ENCODE results near the gene PRR14L.
"Not testable (repeated sequence)": the region's sequence is repeated elsewhere in the genome, so short reads cannot be mapped to it uniquely, and the experiment has no call there.

Gene PRR14L

DNA sequence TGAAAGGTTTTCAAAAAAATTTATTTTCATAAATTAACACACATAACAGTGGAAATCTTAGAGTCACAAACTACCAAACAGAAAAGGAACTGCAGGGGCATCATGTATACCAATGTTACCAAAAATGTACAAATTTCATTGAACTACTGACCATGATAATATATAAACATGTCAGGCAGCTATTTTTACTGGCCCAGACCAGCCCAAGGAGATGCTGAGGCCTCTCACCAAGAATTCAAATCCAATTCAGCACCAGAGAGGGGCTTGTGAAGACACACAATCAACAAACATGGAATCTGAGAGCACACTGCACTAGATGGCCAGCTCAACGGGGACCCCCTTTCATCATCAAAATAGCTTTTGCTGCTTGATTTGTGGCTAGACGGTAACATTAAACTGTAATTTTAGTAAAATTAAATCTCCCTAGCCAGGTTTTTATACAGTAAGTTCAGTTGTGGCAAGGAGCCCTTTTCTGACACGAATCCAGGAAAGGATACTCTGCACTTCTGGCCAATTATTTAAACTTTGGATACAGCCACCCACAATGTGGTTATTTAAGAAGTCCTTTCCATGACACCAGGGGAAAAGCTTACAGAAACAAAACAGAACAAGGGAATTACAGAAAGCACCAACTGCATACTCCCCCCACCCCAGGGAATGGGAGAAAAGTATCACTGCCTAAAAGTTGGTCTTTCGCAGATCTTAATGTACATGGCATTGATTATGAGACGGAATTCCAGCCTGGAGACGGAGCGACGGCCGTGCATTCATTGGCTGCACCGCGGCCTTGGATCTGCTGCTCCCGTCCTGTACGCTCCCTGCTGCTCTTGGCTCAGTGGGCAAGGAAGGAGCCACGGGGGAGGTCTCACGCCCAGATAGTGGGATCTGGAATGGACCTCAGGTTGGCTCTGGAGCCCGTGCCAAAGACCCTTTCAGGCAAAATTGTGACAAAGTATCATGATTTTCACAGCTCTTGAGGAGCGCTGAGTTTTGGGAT, 68.3 kb downstream of the PRR14L start:
- DNase-seq = no peak

- DNase-seq = no peak
Observed at GRCh38 chr22:31680861-31681341, 69.0 kb downstream of the PRR14L start.

DNA sequence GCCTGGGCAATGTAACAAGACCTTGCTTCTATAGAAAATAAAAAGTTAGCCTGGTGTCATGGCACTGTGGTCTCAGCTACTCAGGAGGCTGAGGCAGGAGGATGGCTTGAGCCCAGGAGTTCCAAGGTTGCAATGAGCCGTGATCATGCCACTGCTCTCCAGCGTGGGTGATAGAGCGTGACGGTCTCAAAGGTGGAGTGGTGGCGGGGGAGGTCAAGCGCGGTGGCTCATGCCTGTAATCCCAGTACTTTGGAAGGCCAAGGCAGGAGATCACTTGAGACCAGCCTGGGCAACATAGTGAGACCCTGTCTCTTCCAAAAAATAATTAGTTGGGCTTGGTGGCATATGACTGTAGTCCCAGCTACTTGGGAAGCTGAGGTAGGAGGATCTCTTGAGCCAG, 71.2 kb downstream of the PRR14L start:
- DNase-seq = no peak

DNA sequence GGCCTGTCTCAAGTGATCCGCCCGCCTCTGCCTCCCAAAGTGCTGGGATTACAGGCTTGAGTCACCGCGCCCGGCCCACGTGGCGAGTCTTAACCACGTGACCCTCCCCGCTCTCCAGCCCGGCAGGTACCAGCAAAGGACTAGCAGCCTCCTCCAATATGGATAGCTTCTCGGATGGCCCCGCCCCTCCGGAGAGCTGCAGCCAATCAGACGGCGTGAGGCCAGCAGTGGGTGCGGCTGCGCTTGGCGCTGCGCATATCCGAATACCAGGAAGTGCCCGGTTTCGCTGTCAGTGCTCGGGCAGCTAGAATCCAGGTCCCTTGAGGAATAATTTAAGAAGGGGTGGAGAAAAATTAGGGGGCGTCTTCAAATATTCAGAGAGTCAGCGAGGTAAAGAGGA, 73.2 kb downstream of the PRR14L start:
- peak; percentile 70 for DNase-seq

- not testable (repeated sequence) for DNase-seq
Observed at GRCh38 chr22:31674219-31674618, 75.7 kb downstream of the PRR14L start.

- DNase-seq = not testable (repeated sequence)
Observed at GRCh38 chr22:31668849-31669248, 81.1 kb downstream of the PRR14L start.

DNA sequence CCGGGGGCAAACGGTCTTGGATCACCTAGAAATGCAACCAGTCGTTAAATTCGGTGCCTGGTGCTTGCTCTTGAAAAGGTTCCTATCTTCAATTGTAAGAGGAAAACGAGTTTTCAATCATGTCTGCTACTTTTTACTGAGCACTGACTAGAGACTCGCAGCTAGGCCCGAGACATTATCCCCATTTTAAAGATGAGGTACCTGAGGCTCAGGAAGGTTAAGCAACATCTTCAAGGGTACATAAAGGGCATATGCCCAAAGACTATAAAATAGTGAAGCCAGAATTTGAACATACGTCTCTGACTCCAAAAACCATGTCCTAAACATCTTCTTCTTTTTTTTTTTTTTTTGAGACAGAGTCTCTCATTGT, 87.3 kb downstream of the PRR14L start:
- DNase-seq = no peak

GRCh38 chr22:31661851-31662667, 87.9 kb downstream of the PRR14L start, which contains the start of gene PISD:
Gene PISD, minus strand, starts transcription at chr22:31662215. Its CDS starts 7 bp downstream, at chr22:31662208.
- DNase-seq = peak; percentile 83

- not testable (repeated sequence) for DNase-seq
Observed at GRCh38 chr22:31660860-31661341, 89.0 kb downstream of the PRR14L start.

DNA sequence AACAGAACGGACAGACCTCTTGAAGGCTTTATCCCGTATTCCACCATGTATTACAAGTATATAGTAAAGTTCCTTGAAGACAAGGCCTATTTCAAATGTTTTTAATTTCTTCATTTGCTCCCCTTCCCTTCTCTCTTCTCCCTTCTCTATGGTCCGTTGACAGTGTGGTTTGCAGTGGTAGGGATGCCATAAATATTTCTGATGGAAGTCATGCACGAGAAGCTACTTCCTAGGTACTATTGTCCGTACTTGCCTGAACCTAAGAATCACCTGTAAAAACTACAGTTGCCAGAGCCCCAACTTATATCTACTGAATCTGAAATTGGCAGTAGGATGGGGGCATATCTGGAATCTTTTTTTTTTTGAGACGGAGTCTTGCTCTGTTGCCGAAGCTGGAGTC, 90.7 kb downstream of the PRR14L start:
- DNase-seq = no peak

DNA sequence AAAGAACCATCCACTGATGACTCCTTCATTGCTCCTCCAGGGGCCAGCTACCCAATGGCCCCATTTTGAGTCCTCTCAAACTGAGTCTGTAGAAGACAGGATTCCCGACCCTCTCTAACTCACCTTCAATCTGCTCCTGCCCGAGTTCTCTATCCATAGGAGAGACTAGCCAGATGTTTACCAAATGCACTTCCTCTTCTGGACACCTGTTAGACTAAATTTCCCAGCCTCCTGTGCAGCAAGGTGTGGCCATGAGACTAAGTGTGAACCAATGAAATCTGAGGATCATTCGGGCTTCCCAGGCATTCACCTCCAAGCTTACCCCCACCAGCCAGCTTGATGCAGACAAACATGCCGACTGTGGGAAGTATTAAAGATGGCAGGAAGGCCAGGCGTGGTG, 95.5 kb downstream of the PRR14L start:
- DNase-seq = no peak

- no peak for DNase-seq
Observed at GRCh38 chr22:31653944-31654343, 96.0 kb downstream of the PRR14L start.

GRCh38 chr22:31652911-31653684, 96.8 kb downstream of the PRR14L start:
- DNase-seq = no peak

- DNase-seq = no peak
Observed at GRCh38 chr22:31652088-31652487, 97.8 kb downstream of the PRR14L start.

DNA sequence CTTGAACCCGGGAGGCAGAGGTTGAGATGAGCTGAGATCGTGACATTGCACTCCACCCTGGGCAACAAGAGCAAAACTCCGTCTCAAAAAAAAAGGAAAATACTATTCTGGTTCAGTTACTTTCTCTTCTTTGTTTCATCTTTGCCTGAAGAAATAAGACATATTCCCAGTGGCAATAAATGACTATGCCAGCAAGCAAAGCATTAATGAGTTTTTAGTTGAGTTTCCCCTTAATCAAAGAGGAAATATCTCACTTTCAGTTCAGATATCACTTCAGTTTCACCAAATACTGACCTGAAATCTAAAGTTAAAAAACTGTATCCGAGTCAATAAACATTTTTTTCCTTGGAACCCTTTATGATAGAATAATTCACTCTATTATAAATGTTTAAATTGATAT, 98.3 kb downstream of the PRR14L start:
- DNase-seq = no peak

DNA sequence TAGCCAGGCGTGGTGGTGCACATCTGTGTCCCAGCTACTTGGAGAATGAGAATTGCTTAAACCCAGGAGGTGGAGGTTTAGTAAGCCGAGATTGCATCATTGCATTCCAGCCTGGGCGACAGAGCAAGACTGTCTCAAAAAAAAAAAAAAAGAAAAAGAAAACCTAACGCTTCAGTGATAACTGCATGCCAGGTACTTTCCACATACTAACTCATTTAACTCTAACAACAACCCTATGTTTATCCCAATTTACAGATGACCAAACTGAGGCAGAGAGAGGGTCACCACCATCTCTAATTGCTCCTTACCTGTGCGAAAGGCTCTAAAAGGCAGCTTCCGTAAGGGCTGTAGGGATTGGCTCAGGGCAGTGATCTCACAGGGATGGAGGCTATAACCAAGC, 99.5 kb downstream of the PRR14L start:
- no peak for DNase-seq

DNA sequence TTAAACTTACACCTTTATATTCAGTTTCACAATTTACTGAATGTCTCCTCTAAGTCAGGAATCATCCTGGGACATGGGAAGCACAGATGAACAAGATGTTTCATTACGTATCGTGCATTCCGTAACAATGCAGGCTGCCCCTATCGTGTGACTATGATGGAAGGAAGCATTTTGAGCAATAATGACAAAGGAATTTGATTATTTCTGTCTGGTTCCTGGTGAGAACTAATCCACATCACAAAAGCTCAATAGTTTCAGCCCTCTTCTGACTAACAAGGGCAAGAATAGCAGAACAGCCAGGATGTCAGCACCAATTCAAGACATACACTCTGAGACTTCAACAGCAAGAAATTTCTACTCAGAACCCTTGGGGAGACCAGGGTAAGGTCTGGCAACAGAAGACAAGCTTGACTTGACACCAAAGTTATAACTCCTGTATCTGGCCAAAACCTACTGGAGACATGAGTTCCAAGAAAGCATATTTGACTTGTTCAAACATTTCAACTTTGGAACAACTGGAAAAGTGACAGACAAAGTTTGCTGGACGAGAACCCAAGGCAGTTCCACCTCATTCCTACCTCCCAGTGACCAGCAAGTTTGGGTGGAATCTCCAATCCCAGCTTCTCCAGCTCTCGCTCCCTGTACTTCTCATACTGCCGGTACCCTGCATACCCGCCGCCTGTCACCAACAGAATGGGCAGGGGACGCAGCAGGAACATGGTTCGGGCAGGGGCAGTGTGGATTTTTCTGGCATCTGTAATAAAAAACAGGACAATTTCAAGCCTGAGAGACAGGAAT, 102.2 kb downstream of the PRR14L start:
- no peak for DNase-seq

- no peak for DNase-seq
Observed at GRCh38 chr22:31647066-31647465, 102.9 kb downstream of the PRR14L start.

- no peak for DNase-seq
Observed at GRCh38 chr22:31646186-31647019, 103.5 kb downstream of the PRR14L start.

DNA sequence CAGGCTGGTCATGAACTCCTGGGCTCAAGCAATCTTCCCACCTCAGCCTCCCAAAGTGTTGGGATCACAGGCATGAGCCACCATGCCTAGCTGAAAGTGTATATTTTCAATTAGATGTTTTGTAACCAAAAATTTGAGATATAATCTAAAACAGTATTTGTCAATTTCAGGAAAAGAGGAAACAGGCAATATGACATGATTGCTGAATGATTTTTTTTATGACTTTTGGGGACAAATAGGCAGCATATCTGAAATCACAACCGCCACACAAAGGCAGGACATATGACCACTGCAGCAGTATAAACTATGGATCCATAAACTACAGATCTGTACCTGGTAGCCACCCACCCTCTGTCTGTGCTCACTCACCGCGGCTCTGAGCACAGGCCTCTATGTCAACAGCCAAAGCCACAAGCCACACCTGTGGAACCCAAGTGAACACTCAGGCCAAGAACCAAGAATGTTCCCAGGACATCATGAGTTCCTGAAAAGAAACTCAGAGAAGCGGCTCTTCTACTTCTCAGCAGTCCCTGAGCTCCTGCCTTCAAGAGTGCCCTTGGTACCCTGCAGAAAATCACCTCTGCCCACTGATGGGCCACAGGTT, 110.4 kb downstream of the PRR14L start:
- no peak for DNase-seq
